ENCODE results near the gene SP140. TPM values are rescaled to one million over a fixed set of nuclear protein-coding genes. Genes with fewer than 3 reads are reported as not detected.
"Not testable (repeated sequence)": the region's sequence is repeated elsewhere in the genome, so short reads cannot be mapped to it uniquely, and the experiment has no call there.

SP140 gene
- total RNA-seq, 1 experiment from 2014 or later: 2.0 TPM

DNA sequence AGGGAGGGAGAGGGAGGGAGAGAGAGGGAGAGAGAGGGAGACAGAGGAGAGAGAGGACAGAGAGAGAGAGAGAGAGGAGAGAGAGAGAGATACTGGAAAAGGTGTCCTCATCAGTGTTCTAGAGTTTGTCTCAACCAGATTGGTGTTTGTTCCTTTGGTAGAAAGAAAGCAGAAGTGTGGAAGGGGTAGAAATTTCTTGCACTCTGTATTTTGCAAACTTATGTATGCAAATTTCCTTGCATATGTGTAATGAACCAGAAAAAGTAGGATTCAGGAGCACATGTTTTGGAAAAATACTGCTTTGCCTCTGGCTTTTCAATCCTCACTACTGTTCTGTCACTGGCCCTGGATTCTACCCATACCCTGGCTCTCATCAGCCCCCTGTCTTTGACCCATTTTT is 1.1 kb upstream of the SP140 start:
- DNase-seq (ENCODE audit: low read depth): no peak

DNA sequence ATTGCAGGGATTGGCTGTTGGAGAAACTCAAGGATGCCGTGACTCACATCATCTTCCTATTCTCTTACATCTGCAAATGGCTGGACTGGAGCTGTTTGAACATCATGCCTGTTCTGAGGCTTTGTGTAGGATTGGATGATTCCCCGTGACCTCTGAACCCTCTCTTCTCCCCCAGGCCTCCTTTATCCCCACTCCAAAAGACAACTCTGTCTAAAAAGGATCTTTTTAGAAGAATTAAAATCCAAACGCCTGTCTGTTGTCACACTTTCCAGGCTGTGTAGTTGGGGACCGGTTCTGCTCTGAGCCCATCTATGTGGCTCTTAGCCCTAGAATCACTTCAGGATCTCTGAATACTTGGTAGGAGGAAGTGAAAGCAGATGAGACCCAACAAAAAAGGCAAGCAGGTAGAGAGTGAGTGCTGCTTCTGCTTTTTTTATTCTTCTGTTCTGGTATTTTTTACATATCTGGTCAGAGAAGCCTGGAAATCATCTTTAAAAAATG is 565 bp downstream of the SP140 start:
- no peak for DNase-seq (ENCODE audit: low read depth)

DNA sequence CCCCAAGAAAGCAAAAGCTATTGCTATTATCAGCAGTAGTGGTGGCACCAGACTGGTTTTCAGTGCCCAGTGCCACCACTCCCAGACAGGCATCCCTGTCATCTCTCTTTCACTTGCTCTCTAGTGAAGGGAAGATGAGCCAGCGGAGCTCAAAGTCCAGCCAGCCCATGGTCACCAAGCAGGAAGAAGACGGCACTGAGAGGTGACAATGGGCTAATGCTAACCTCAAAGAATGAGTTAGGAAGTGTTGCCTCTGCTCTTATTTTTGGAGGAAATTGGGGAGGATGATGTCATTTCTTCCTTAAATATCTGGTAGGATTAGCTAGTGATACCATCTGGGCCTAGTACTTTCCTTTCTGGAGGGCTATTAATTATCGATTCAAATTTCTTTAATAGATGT is 1.7 kb downstream of the SP140 start:
- no peak for DNase-seq (ENCODE audit: low read depth)

DNA sequence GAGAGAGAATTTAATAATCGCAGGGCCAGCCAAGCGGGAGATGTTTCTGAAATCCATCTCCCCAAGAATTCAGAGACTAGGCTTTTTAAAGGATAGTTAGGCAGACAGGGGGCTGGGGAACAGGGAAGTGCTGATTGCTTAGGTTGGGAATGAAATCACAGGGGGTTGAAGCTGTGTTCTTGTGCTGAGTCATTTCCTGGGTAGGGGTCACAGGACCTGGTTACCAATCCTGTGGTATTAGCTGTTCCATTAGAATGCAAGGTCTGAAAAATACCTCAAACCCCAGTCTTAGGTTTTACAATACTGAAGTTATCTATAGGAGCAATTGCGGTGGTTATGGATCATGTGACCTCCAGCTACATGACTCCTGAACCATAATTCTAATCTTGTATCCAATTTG is 4.6 kb downstream of the SP140 start:
- DNase-seq (ENCODE audit: low read depth): peak; percentile 90

DNA sequence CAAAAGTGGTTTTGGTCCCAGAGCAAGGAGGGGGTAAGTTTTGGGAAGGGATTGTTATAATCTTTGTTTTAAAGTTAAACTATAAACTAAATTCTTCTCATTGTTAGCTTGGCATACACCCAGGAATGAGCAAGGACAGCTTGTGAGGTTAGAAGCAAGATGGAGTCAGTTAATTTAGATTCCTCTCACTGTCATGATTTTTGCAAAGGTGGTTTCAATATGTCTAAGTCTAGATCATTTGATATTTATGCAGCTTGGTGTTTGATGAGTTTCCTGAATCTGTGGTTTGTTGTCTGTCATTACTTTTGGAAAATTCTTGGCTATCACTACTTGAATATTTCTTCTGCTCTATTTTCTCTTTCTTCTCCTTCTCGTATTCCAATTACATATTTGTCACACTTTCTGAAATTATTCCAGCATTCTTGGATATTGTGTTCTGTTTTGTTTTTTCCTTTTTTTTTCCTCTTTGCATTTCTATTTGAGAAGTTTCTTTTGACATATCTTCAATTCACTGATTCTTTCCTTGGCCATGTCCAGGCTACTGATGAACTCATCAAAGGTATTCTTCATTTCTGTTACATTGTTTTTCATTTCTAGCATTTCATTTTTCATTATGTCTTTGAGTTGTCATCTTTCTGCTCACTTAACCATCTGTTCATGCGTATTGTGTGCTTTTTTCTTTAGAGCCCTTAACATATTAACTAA is 5.1 kb downstream of the SP140 start:
- no peak for DNase-seq (ENCODE audit: low read depth)

DNA sequence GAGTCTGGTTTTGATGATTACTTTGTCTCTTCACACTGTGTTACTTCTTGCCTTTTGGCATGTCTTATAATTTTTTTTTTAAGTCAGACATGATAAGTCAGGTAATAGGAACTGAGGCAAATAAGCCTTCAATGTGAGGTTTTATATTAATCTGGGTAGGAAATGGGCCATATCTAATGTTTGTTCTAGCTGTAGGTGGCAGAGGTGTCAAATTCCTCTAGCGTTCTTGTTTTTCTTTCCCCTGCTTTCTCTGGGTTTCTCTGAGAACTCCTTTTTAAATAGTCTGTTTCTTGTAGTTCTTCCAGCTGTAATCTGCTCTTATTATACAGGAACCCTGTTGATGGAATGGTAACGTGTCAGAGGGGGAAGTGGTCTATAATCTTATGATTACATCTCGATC is 5.7 kb downstream of the SP140 start:
- DNase-seq (ENCODE audit: low read depth): no peak

DNA sequence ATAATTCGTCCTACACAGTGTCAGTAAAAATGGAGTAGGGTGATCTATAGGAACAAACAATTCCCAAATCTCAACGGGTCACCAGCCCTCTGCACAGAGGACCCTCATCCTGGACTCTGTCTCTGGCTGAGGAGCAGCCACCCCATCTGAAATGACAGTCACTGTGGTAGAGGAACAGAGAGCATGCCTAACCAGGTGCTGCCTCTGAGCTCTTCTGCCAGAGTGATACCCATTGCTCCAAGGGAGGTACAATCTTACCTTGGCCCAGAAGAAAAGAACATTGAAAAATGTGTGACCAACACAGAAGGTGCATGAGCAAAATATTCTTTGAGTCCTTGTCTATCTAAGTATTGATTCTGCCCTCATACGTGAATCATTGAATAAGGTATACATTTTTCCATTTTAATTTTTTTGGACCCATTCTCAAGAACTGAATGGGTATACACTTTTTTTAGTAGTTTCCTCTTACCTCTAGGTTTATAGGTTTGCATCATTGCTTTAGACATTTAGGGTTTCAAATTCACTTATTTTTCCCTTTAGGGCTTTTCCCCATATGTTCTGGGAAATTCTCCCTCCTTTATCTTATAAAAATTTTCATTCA is 8.7 kb downstream of the SP140 start:
- DNase-seq (ENCODE audit: low read depth): no peak

DNA sequence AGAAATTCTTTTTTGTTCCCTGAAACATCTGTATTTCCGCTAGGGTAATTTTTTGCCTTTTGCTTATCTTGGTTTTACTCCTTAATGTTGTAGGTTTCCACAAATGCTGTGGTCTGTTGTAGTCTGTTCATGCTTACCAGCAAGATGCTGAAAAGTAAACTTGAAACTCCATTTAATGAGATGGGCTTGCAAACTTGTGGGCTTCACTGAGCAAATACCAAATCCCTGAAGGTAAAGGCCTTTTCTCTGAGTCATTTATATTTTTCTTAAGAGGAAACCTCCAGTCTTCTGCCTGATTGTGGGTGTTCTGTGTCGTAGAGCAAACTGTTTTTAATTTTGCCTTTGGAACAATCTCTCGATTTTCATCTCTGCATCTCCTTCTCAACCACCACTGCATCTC is 9.3 kb downstream of the SP140 start:
- peak; percentile 58 for DNase-seq (ENCODE audit: low read depth)

DNA sequence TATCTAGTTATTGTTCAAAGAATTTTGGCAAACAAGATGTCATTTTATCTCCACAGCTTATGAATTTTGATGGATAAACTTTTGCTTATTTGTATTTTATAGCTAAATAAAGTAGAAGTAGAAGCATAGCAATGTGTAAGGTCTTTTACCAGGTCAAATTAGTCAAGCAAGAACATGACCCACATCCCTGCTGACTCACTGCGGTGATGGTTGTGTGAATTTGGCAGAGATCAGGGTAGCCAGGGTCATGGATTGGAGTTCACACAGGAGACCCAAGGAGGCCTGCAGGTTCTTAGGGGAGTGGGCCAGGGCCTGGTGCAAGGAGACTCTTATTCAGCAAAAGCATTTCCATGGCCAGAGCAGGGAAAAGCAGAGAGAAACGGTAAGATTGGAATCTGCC is 18.7 kb downstream of the SP140 start:
- peak; percentile 67 for DNase-seq (ENCODE audit: low read depth)

DNA sequence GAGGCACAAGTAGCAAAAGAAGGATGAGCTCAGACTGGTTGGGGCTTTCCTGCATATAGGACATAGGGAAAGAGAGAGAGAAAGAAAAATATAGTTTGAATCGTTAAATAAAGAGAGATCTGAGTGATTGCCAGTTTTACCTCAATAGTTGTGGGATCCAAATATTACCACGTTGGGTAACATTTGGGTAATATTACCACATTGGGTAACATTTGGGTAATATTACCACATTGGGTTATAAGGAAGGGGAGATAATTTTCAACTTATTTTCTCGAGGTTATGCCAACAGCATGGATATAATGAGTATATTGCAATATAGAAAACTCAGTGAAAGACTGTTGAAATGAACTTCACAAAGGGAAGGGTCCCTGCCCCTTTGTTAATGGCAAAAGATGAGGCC is 20.7 kb downstream of the SP140 start:
- no peak for DNase-seq (ENCODE audit: low read depth)

DNA sequence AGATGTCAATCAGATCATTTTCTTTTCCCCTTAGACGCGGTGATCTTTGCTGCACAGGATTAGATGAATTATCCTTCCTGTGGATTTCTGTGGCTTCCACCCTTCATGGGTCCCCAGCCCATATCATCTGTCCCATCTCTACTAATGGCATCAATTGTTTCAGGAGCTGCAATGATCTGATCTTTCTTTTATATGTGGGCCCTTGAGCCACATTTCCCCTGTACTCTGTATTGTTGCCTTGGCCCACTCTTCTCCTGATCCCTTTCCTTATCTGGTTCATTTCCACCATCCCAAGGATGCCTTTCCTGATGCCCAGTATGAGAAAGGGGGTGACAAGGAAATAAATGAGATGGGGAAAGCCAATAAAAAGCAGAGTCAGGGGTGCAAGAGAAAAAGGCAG is 24.7 kb downstream of the SP140 start:
- no peak for DNase-seq (ENCODE audit: low read depth)

DNA sequence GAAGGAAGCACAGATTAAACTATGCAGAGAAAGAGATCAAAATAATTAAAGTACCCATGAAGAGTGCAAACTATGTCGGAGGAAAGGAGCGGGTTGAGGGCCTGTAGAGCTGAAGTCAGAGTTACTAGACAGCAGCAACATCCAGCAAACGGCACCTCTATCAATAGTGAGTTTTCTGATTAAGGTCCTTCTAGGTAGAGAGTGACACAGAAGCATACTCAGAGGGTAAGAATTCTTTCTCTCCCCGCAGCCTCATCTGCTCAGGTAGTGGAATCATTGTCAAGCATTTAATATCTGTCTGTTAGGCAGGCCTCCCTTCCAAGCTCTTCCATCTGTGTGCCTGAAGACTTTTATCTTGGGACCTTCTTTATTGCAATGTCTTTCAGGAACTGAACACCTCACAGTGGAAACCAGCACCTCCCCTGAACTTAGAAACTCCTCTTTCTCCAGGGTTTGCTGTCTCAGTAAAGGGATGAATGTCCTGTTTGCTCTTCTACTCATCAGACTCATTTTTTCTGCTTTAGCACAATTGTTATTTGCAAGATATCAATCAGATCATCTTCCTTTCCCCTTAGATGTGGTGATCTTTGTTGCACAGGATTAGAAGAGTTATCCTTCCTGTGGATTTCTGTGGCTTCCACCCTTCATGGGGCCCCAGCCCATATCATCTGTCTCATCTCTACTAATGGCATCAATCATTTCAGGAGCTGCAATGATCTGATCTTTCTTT is 28.8 kb downstream of the SP140 start:
- DNase-seq (ENCODE audit: low read depth): no peak

DNA sequence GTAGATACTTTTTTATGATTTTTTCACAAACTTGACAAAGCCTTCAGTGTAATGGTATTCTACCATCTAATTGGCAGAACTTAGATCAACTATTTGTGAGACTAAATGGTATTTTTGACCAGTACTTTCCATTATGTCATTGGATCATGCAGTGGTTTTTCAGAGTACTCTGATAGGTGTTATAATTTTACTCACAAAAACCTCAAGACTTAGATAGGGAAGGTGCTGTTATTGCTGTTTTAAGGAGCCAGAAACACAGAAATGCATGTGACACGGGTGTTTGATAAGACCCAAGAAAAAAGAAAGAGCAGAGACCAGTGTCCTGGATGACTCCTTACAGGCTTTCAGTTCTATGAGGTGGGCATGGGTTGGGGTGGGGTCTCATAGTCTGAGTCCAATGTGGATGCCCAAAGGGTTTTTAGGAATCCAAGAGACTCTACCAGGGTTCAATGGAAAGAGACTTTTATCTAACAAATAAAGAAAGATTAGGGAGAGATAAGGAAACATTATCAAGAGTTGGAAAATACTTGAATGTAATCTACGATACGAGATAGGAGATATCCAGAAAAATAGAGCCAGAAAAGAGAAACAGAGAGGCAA is 31.3 kb downstream of the SP140 start:
- DNase-seq (ENCODE audit: low read depth): no peak

DNA sequence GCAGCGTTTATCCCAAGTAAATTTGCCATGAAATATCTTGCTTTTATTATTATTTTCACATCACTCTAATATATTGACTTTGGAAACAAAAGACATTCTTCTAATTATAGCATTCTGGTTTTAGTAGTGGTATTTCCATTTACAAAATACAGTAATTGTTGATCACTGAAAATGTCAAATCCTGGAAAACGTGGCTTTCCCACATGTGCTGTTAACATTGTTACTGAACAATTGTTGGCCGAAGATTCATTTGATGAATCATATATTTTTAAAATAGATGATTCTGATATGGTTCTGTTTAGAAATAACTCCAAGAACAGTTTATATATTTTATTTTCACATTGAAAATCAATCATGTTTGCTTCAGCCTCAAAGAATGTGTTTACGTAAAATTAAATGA is 32.9 kb downstream of the SP140 start:
- no peak for DNase-seq (ENCODE audit: low read depth)

DNA sequence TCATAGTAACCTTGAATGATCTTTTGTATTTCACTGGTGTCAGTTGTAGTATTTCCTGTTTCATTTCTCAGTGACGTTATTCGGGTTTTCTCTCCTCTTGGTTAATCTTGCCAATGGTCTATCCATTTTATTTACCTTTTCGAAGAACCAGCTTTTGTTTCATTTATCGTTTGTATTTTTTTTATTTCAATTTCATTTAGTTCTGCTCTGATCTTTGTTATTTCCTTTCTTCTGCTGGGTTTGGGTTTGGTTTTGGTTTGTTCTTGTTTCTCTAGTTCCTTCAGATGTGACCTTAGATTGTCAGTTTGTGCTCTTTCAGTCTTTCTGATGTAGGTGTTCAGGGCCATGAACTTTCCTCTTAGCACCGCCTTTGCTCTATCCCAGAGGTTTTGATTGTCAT is 36.7 kb downstream of the SP140 start:
- no peak for DNase-seq (ENCODE audit: low read depth)

DNA sequence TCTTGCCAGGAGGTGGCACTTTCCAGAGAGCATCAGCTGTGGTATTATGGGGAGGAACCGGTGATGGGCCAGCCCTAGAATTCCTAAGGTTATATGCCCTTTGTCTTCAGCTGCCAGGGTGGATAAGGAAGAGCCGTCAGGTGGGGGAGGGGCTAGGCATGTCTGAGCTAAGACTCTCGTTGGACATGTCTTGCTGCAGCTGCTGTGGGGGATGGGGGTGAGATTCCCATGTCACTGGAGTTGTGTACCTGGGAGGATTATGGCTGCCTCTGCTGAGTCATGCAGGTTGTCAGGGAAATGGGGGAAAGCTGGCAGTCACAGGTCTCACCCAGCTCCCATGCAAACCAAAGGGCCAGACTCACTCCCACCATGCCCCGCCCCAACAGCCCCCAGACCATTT is 39.4 kb downstream of the SP140 start:
- DNase-seq (ENCODE audit: low read depth): not testable (repeated sequence)

DNA sequence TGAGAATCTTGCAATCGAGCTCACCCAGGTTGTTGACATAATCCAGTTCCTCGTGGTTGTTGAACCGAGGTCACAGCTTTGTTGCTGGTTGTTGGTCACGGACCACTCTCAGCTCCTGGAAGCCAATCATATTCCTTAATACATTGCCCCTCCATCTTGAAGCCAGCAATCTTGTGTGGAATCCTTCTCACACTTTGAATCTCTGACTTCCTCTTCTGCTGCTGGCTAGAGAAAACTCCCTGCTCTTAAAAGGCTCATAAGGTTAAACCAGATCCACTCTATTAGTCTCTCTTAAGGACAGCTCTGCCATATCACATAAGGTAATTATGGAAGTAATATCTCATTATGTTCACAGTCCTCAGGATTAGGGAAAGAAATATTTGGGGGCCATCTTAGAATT is 41.1 kb downstream of the SP140 start:
- DNase-seq (ENCODE audit: low read depth): no peak

DNA sequence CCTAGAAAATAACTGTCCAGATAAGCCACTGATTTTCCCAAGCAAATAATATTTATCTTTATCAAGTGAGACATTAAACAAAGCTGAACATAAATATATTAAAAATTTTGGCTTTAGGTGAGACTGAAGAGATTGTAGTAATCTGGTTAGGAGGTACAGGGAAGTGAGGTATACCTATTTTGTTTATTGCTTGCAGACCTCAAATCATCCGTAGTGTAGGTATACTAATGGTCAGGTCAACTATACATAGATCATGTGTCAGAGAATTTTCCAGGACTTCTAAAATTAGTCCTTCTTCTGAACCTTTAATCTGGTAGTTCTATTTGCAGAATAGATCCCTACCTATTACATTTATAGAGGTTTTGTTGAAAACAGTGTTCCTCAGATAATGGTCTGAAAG is 41.5 kb downstream of the SP140 start:
- DNase-seq (ENCODE audit: low read depth): no peak

DNA sequence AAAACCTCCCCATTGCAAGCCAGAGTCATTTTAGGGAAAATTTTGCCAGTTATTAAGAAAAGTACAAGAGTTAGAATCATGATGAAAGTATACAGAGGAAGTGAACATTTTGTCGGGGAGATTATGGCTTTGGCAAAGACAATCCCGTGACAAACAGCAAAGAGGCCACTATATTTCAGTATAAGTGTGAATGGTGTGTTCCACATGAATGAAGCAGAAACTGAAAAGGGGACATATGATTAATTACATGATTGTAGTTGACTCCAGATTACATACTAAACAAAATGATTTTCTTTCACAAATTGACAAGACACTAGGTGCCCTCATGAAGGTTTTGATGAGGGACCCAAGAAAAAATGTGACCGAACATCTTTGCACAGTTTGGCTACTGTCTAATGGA is 42.0 kb downstream of the SP140 start:
- DNase-seq (ENCODE audit: low read depth): no peak

DNA sequence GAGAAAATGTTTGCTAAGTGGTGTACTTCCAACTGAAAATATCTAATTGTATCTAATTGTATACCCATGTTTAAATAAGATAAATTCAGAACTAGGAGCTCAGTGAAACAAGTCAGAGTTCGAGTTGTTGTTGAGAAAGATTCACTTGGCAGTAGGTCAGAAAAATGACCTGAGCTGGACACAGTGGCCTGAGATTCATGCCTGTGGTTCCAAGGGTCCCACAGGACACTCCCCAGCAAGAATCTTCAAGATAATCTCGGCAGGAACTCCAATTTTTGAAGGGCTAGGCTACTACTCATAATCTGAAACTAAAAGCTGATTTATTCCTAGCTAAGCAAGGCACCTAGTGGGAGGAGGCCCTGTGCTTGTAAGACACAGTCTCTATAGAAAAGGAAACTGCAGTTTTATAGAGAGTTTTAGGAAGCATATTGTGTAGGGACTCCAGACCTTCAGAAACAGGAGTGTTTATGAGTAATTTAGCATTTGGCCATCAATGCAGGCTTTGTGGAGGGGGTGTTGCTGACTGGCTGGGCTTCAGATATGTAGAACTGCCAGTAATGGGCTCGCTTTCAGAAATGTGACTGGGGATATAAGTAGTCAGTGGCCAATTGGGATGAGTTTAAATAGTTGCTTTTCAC is 43.2 kb downstream of the SP140 start:
- peak; percentile 28 for DNase-seq (ENCODE audit: low read depth)

DNA sequence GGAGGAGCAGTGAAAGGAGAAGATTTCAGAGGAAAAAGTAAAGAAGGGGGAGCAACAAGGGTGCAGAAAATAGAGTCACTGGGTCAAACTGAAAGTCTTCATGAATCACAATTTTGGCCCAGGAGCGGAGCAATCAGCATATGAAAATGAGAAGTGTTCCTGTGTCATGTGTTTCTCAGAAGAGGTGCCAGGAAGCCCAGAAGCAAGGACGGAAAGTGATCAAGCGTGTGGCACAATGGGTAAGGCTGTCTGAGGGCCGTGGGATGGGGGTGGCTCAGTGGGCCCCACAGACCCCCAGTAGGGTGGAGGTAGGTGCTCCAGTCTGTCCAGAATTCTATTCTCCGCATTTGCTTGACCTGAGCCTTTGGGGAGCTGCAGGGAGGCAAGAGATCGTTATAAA is 44.2 kb downstream of the SP140 start:
- DNase-seq (ENCODE audit: low read depth): no peak

DNA sequence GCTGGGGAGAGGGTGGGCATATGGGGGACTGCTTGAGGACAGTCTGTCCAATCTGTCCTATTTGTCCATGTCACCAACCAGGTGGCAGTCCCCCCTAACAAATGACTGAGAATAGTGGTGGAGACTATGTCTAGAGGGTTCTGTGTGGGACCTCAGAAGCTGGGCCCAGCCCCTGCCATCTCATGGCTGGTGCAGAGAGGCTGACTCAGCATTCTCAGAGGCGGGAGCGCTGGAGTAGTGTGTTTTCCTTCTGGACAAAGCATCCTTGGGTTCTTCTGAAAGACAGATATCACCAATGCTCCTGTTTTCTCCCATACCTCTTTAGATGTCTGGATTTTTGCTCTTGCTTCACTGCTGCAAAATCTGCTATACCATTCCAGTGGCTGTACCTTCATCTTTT is 57.4 kb downstream of the SP140 start:
- no peak for DNase-seq (ENCODE audit: low read depth)

All from M059J (cell line).